Stimulated activated effector memory CD8-positive, alpha-beta T cell treated with anti-CD3 and anti-CD28 coated beads, Interleukin-12 subunit alpha, Interleukin-12 subunit beta, amount 100 ng/mL, for 72 hours (primary cell): ENCODE data around the gene QRICH1.

Experiments
- ATAC-seq: fragments of 150-1000 bp; cut with Tn5 transposase; 2 replicates; pipeline ENCODE4 v1.10.0; 2021
- DNase-seq, 2 donors: peaks; one replicate each; pipeline ENCODE4 v3.0.0; 2021 to 2022; ENCODE audit warnings: low spot score in 2 of 2
- H3K27ac Mint-ChIP-seq: one replicate; pipeline ENCODE4 v1.8.0; 2022; ENCODE audit warnings: mild to moderate bottlenecking, mixed read lengths
- H3K36me3 Mint-ChIP-seq: one replicate; pipeline ENCODE4 v1.8.0; 2022; ENCODE audit warnings: mild to moderate bottlenecking, mixed read lengths
- H3K4me1 Mint-ChIP-seq: one replicate; pipeline ENCODE4 v1.8.0; 2022; ENCODE audit warnings: mixed read lengths
- H3K4me3 Mint-ChIP-seq: one replicate; pipeline ENCODE4 v1.8.0; 2022; ENCODE audit warnings: mild to moderate bottlenecking, mixed read lengths
- H3K9me3 Mint-ChIP-seq: one replicate; pipeline ENCODE4 v1.8.0; 2022; ENCODE audit warnings: mixed read lengths

QRICH1 gene, protein sequence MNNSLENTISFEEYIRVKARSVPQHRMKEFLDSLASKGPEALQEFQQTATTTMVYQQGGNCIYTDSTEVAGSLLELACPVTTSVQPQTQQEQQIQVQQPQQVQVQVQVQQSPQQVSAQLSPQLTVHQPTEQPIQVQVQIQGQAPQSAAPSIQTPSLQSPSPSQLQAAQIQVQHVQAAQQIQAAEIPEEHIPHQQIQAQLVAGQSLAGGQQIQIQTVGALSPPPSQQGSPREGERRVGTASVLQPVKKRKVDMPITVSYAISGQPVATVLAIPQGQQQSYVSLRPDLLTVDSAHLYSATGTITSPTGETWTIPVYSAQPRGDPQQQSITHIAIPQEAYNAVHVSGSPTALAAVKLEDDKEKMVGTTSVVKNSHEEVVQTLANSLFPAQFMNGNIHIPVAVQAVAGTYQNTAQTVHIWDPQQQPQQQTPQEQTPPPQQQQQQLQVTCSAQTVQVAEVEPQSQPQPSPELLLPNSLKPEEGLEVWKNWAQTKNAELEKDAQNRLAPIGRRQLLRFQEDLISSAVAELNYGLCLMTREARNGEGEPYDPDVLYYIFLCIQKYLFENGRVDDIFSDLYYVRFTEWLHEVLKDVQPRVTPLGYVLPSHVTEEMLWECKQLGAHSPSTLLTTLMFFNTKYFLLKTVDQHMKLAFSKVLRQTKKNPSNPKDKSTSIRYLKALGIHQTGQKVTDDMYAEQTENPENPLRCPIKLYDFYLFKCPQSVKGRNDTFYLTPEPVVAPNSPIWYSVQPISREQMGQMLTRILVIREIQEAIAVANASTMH

DNA sequence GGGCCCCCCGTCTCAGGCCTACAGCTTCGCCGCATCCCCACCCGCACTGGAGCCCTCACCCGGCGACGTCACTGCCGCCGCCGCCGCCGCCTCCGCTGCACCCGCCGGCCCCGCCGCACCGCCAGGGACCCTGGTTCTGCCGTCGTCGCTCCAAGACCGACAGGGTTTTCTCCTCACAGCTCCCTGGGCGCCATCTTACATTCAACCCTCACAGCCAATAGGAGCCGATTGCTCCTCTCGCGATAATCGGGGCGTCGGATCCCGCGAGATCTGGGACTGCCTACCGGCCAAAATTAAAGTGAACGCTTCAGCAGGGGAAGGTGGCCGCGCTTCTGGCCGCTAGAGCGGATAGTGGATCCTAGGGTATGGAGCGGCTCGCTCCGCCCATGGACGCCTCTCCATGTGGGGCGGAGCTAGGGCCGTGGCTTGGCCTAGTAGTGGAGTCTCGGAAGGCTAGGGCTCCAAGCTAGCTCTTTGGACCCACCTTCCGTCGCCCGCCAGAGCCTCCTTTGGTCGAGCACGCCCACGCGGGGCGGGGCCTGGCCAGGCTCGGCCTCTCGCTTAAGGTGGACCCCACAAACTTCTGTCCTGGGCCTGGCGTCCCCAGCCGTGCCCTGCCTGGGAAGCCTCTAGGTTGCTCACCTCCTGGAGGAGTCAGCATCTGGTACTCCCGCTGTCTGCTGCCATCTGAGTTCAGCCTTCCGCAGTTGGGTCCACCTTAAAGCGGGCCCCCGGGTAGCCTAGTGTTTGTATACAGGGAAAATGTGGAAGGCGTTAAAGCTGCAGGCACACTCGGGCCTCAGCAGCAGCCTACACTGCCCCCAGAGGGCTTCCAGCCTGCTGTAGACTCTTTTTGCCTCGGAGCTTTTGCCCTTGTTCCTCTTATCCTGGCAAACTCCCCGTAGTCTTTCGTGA, at the start of gene QRICH1:
TSS of gene QRICH1 (minus strand) at position 219 of the 915 bp plus-strand sequence. CDS start 17,054 bp downstream, outside the sequence.
- peak within 1 kb of the TSS; percentile 95 for H3K27ac Mint-ChIP-seq
- no peaks in the 10 kb centered on the region for H3K9me3 Mint-ChIP-seq
- DNase-seq (peak; percentile 95 to 99), ATAC-seq (peak; percentile 87)
- peaks cover 90% of the 10 kb centered on the region for H3K36me3 Mint-ChIP-seq
- peak within 1 kb of the TSS; percentile 78 for H3K4me3 Mint-ChIP-seq
- H3K4me1 Mint-ChIP-seq = peaks cover 30% of the 10 kb centered on the region

GRCh38 chr3:49140080-49140479, 46.2 kb upstream of the QRICH1 start:
- ATAC-seq (no peak), DNase-seq (no peak)
- Mint-ChIP-seq H3K36me3 (no peaks in the 10 kb centered on the region), H3K9me3 (peaks cover 3% of the 10 kb centered on the region), H3K4me1 (no peaks in the 10 kb centered on the region), H3K27ac (no peak overlapping the region), H3K4me3 (no peak overlapping the region)

GRCh38 chr3:49135499-49135898, 41.6 kb upstream of the QRICH1 start:
- DNase-seq (no peak), ATAC-seq (no peak)
- H3K4me1 Mint-ChIP-seq = peaks cover 6% of the 10 kb centered on the region
- no peak overlapping the region for H3K4me3 Mint-ChIP-seq
- no peak overlapping the region for H3K27ac Mint-ChIP-seq
- H3K36me3 Mint-ChIP-seq = no peaks in the 10 kb centered on the region
- H3K9me3 Mint-ChIP-seq = no peaks in the 10 kb centered on the region

- no peaks in the 10 kb centered on the region for H3K9me3 Mint-ChIP-seq
- H3K4me1 Mint-ChIP-seq = peaks cover 6% of the 10 kb centered on the region
- H3K4me3 Mint-ChIP-seq = no peak overlapping the region
- DNase-seq (no peak), ATAC-seq (no peak)
- no peaks in the 10 kb centered on the region for H3K36me3 Mint-ChIP-seq
- no peak overlapping the region for H3K27ac Mint-ChIP-seq
Observed at GRCh38 chr3:49134471-49135265, 40.8 kb upstream of the QRICH1 start.

- no peaks in the 10 kb centered on the region for H3K36me3 Mint-ChIP-seq
- ATAC-seq (no peak), DNase-seq (no peak)
- no peak overlapping the region for H3K4me3 Mint-ChIP-seq
- no peak overlapping the region for H3K27ac Mint-ChIP-seq
- H3K4me1 Mint-ChIP-seq = peaks cover 6% of the 10 kb centered on the region
- H3K9me3 Mint-ChIP-seq = no peaks in the 10 kb centered on the region
Observed at GRCh38 chr3:49133226-49133951, 39.5 kb upstream of the QRICH1 start.

DNA sequence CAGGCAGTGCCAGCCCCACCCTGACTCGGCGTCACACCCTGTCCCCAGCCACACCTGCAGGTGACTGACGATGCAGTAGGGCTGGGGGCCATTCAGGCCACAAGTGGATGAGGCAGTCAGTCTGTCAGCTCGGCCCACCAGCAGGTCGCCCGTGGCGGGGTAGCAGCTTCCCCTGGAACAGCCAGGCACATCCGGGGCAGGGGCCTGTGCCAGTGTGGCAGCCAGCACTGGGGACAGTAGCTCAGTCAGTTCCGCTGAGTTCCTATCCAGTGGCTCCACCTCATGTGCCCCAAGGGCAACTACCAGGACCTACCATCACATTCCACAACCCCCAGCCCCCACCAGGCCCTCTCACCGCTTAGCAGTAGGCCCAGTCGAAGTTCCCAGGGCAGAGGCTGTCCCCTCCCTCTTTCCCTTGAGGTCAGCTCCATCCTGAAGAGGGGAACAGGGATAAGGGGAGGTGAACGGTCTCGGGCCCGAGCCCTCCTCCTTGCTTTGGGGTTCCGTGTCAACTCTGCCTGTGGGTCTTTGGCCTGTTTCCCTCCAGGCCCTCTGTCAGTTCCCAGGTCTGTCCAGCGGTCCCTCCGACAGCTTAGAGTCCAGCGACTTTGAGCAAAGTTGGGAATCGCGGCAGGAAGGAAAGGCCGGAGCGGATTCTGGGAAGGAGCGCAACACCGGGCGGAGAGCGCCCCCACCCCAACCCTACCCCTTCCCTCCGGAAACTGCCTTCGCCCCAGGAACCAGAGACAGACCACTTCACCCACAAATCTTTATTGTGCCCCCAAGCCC, 38.8 kb upstream of the QRICH1 start, which contains the start of gene LAMB2:
TSS of gene LAMB2 (minus strand) at position 614 of the 789 bp plus-strand sequence. CDS start at position 431, 183 bp downstream.
- no peaks in the 10 kb centered on the region for H3K36me3 Mint-ChIP-seq
- H3K4me1 Mint-ChIP-seq = peaks cover 6% of the 10 kb centered on the region
- H3K9me3 Mint-ChIP-seq = no peaks in the 10 kb centered on the region
- H3K27ac Mint-ChIP-seq = no peak within 1 kb of the TSS
- ATAC-seq (no peak), DNase-seq (no peak)
- H3K4me3 Mint-ChIP-seq = no peak within 1 kb of the TSS

DNA sequence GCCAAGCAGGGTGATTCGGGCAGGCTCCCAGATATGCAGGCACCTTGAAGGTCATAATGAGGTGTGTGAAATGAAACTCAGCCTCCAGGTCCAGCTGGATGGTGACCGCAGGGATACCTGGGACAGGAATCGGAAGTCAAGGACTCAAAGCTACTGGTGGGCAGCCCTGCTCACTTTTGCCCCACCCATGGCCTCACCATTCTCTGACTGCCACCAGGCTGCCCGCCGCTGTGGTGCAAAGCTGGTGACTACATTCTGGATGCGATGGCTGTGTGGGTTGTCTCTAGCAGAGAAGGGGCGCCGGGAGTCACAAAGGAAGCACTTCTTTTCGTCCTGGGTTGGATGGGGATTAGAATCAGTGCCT, 38.2 kb upstream of the QRICH1 start:
- no peak overlapping the region for H3K4me3 Mint-ChIP-seq
- DNase-seq (no peak), ATAC-seq (no peak)
- H3K27ac Mint-ChIP-seq = no peak overlapping the region
- peaks cover 6% of the 10 kb centered on the region for H3K4me1 Mint-ChIP-seq
- H3K9me3 Mint-ChIP-seq = no peaks in the 10 kb centered on the region
- H3K36me3 Mint-ChIP-seq = no peaks in the 10 kb centered on the region

DNA sequence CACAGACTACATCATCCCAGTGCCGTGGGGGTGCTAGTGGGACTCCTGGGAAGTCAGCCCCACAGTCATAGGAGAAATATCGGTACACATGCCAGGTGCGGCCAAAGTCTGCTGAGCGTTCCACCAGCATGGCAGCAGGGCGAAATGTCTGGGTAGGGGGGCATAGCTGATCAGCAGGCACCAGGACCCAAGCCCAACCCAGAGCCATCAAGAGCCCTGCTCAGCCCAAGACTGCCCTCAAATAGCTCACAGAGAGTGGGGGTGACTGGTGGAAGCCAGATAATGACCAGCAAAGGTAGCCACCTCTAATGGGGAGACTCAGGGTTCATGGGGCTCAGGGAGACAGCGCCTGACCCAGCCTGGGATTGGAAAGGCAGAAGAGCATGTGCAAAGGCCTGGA, 37.7 kb upstream of the QRICH1 start:
- peaks cover 6% of the 10 kb centered on the region for H3K4me1 Mint-ChIP-seq
- DNase-seq = no peak
- no peaks in the 10 kb centered on the region for H3K9me3 Mint-ChIP-seq
- no peak overlapping the region for H3K4me3 Mint-ChIP-seq
- ATAC-seq = no peak
- H3K36me3 Mint-ChIP-seq = no peaks in the 10 kb centered on the region
- H3K27ac Mint-ChIP-seq = no peak overlapping the region

- no peak for DNase-seq
- H3K36me3 Mint-ChIP-seq = no peaks in the 10 kb centered on the region
- H3K4me1 Mint-ChIP-seq = peaks cover 6% of the 10 kb centered on the region
- ATAC-seq = no peak
- H3K27ac Mint-ChIP-seq = no peak overlapping the region
- no peaks in the 10 kb centered on the region for H3K9me3 Mint-ChIP-seq
- no peak overlapping the region for H3K4me3 Mint-ChIP-seq
Observed at GRCh38 chr3:49131040-49131439, 37.2 kb upstream of the QRICH1 start.

- DNase-seq (no peak), ATAC-seq (no peak)
- no peak overlapping the region for H3K4me3 Mint-ChIP-seq
- H3K36me3 Mint-ChIP-seq = no peaks in the 10 kb centered on the region
- H3K9me3 Mint-ChIP-seq = no peaks in the 10 kb centered on the region
- no peak overlapping the region for H3K27ac Mint-ChIP-seq
- H3K4me1 Mint-ChIP-seq = peaks cover 12% of the 10 kb centered on the region
Observed at GRCh38 chr3:49124991-49125670, 31.3 kb upstream of the QRICH1 start.

- DNase-seq (no peak), ATAC-seq (no peak)
- no peak overlapping the region for H3K4me3 Mint-ChIP-seq
- H3K36me3 Mint-ChIP-seq = peaks cover 3% of the 10 kb centered on the region
- H3K4me1 Mint-ChIP-seq = peaks cover 19% of the 10 kb centered on the region
- H3K9me3 Mint-ChIP-seq = no peaks in the 10 kb centered on the region
- no peak overlapping the region for H3K27ac Mint-ChIP-seq
Observed at GRCh38 chr3:49124203-49124602, 30.3 kb upstream of the QRICH1 start.

DNA sequence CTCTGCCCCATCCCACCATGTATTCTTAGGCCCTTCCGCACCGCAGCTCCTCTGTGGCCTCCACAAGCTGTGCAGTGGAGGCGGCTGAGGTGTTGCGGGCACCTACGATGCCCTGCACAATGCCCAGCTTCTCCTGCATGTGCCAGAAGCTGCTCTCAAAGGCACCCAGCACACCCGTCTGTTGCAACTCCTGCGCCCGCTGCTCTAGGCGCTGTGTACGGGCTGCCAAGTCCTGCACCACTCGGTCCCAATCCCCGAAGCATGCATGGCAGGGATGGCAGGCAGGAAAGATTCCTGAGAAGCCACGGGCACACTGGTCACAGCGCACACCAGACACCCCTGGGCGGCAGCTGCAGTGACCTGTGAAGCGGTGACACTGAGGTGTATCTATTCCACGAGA, 29.8 kb upstream of the QRICH1 start:
- Mint-ChIP-seq H3K9me3 (no peaks in the 10 kb centered on the region), H3K4me1 (peaks cover 25% of the 10 kb centered on the region), H3K4me3 (no peak overlapping the region), H3K27ac (no peak overlapping the region), H3K36me3 (peaks cover 8% of the 10 kb centered on the region)
- ATAC-seq = no peak
- DNase-seq = no peak
